Jurkat, Clone E6-1 (cell line): ENCODE measurements around the gene LIMD2.
A peak's percentile ranks its signal among the peaks of the same experiment; 100 is the strongest.

Experiments
- DNase-seq: peaks from one replicate; pipeline ENCODE4 v3.0.0-alpha.2; 2011; ENCODE audit warnings: low read depth, low spot score
- H3K4me3 ChIP-seq: 2 replicates; pipeline ENCODE4 v1.5.1; 2011; ENCODE audit warnings: mild to moderate bottlenecking, low read length, control low read depth, moderate library complexity

Gene LIMD2

DNA sequence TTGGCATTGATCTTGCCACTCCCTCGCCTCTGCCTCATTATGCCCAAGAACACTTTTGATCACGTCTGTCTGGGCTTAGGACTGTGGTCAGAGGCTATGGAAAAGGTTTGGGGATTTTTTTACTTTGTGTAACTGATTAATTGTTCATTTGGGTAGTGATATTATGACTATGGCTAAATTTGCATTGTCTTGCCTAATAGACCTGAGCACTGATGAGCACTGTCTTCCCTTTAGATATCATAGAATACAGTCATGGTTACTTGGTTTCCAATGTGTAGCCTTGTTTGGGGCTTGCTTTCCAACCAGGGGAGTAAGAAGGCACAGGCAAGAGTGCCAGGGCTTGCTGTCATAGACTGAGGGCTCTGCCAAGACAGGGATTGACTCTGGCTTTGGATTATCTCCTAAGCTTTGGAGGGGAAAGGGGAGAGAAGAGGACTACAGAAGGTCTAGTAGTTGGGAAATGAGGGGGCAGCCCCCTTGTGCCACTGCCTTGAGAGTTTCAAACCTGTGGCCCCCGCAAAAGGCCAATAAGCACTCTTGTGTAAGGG, 13.7 kb downstream of the LIMD2 start:
- no peak for DNase-seq
- no peak overlapping the region for H3K4me3 ChIP-seq

DNA sequence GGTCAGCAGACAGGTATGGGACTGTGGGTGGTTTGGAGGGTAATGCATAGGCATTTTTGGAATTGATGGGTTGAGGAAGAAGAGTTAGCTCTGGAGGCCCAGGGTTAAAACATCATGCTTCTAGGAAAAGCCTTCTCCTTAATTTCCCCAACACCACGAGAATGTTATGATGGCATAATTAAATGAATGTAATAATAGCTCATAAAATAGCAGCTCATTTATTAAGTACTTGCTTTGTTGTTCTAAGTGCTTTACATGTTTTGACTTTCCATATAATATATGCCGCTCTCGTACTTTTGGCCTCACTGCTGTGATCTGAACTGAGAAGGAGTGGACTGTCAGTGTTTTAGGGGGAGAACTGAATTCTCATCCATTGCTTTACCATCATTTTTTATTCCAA, 14.3 kb downstream of the LIMD2 start:
- H3K4me3 ChIP-seq = no peak overlapping the region
- DNase-seq = no peak

DNA sequence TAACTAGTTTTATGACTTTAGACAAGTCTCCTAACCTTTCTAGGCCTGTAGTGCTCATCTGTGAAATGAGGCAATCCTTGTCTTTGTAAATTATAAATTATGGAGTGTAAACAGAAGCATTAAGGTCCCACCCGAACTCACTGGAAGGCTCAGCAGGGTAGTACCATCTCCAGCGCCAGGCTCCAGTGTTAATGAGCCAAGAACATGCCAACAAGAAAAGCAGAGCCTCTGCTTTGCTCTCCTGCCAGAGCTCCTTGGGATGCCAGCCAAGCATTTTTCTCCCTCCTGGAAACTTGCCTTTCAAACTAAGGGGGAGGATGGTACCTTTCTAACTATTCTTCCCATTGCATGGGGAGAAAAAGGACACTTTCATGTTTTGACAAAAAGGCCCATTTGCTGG, 14.9 kb downstream of the LIMD2 start:
- no peak overlapping the region for H3K4me3 ChIP-seq
- no peak for DNase-seq

DNA sequence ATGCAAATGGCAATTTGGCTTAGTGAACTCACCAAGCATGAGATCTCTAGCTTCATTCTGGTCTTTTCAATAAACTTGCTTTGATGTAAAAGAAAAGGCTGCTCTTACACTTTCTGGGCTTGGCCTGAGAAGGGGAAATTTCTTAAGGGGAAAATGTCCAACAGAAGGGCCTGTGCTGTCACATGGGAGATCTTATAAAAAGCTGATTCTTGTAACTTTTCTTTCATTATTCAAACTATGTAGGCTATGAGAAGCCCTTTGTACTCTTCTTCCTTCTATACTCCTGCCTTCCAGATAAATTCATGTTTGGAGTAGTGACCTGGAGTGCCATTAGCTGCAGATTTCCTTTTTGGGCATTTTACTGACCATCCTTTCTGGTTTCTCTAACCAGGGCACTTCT, 16.9 kb downstream of the LIMD2 start:
- no peak overlapping the region for H3K4me3 ChIP-seq
- no peak for DNase-seq

DNA sequence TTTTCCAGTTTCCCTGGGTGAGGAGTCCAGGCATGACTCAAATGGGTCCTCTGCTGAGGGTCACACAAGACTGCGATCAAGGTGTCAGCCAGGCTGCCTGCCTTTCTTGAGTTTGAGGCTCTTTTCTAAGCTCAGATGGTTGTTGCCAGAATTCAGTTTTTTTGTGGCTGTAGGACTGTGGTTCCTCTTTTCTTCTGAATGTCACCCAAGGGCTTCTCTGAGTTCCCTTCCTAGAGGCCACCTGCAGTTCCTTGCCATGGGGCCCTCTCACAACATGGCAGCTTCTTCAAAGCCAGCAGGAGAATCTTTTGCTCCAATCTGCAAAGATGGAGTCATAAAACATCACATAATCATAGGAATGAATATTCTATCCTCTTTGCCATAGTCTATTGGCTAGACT, 17.5 kb downstream of the LIMD2 start:
- no peak overlapping the region for H3K4me3 ChIP-seq
- DNase-seq = no peak

DNA sequence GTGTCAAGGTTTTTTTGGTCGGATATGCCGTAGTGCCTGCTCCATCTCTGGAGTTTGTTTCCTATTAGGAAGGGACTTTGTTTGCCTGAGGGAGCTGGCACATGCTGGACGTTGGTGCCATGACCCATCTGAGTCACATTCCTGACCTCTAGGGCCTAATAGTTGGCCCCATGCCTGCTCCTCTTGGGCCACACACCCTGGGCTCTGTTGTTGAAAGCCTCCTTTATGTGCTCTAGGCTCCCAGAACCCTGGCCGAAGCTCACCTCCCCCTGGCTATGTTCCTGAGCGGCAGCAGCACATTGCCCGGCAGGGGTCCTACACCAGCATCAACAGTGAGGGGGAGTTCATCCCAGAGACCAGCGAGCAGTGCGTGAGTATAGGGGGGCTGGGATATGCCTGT, 18.4 kb downstream of the LIMD2 start:
- DNase-seq = no peak
- H3K4me3 ChIP-seq = no peak overlapping the region

DNA sequence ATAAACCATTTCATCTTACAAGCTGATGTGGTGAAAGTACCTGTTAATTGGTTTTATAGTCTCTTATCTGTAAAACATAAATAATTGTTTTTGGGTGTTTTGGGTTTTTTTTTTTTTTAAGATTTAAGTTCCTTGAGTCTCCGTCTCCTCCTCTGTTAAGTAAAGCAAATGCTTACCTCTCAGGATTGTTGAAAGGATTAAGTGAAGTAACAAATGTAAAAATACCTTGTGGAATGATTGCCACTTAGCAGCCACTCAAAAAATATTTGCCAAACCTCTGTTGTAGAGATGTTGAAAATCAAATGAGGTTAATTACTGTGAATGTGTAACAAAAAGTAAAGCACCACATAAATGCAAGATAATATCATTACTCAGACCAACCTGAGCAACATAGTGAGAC, 19.2 kb downstream of the LIMD2 start:
- no peak for DNase-seq
- H3K4me3 ChIP-seq = no peak overlapping the region

DNA sequence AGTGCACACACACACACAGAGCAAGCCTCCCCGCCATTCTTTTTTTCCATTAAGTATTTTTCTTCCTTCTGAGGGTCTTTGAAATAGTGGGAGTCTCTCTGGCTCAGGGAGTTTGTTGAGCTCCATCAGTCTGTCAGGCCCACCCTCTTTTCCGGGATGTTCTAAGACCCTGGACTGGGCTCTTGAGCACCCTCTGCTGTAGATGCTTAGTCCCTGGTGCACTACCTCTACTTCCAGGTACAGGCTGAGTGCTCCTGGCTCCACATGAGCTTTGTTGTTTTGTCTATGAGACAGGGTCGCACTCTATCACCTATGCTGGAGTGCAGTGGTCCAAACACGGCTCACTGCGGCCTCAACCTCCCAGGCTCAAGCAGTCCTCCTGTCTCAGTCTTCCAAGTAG, 20.7 kb downstream of the LIMD2 start:
- H3K4me3 ChIP-seq = no peak overlapping the region
- no peak for DNase-seq

DNA sequence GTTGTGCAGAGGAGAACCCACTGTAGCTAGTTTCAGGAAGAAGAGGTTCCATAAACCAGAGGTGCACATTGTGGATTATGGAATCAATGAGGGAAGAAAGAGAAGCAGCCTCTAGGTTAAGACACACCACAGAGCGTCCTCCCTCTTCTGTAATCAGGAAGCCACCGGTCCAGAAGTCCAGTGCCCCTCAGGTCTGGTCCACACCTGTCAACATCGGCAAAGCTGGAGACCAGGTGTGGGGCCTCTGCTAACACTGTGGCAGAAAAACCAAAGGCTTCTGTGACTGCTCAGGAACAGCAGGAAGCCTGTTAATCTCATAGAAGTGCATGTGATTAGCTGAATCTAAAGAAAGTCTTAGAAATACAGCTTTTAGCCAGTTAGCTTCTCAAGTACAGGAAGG, 23.3 kb downstream of the LIMD2 start:
- no peak for DNase-seq

DNA sequence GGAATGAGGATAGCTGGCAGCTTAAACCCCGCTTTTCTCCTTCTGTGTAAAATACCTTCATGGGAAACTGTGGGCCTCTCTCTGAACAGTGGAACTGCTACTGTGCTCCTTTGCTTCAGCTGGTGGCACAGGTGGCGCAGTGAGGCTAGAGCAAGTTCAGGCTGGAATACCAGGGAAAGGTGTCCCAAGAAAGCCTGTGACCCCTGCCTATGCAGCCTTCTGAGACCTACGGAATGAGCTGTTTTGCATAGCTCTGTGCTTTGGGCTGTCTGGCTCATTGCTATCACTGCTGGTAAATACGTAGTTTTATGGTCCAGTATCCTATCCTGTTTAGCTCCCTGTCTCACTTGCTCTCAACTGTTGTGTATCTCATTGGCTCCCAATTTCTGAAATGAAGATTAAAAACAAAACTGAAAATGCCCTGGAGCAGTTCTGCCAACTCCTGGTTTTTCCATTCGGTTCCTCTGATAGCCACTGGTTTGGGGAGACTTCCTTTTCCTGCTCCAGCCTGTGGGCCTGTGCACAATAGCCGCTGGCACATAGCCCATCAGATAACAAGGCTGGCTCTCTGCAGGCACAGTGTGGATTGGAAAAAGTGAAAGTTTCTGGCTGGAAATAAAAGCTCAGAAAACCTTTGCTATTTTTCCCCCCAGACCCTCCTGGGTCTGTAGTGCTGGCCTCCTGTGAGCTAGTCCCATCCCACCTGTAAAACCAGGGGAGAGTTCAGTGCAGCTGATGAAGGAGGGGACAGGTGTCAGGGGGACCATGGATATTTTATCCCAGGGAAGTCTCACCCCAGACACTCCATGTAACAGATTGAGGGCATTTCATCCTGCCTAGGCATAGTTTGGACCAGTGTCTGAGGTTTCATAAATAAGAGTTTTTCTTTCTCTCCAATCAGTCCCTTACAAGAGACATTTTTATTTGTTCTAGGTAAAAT, 24.0 kb downstream of the LIMD2 start:
- no peak overlapping the region for H3K4me3 ChIP-seq

More for the DNA sequence above, 23.3 kb downstream of the LIMD2 start:
- H3K4me3 ChIP-seq = no peak overlapping the region

DNA sequence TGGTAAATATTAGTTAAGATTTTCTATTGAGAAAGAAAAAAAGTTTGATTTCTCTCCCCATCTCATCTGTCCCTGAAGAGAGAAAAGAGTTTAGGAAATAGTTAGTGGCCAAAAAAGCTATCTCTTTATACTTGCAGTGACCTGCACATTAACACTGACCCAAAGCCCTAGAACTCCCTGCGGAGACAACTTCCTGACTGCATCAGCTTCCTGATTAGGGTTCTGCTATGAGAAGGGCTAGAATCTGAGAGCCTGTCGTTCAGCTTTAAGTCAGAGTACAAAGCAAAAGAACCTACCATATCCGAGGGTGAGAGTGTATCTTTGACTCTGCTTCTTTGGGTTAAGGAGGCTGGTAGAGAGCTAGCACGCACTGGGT, 24.7 kb downstream of the LIMD2 start:
- DNase-seq = no peak
- no peak overlapping the region for H3K4me3 ChIP-seq

More for the DNA sequence above, 24.0 kb downstream of the LIMD2 start:
- DNase-seq = no peak

DNA sequence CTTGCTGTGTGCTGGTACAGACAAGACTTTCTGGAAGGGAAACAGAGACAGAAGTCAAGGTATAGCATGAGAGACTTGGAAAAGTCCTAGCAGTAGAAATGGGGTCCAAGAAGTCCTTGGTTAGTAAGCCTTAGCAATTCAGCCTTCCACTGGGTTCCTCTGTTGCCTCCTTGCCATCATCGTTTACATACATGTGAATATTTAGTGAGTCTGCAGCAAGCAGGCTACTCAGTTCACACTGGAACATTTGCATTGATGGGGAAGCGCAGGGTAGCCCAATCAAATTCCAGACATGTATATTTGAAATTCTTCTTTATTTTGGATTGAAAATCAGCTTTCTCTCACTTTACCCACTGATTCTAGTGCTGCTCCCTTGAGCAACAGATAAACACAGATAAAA, 27.1 kb downstream of the LIMD2 start:
- no peak for DNase-seq
- H3K4me3 ChIP-seq = no peak overlapping the region

DNA sequence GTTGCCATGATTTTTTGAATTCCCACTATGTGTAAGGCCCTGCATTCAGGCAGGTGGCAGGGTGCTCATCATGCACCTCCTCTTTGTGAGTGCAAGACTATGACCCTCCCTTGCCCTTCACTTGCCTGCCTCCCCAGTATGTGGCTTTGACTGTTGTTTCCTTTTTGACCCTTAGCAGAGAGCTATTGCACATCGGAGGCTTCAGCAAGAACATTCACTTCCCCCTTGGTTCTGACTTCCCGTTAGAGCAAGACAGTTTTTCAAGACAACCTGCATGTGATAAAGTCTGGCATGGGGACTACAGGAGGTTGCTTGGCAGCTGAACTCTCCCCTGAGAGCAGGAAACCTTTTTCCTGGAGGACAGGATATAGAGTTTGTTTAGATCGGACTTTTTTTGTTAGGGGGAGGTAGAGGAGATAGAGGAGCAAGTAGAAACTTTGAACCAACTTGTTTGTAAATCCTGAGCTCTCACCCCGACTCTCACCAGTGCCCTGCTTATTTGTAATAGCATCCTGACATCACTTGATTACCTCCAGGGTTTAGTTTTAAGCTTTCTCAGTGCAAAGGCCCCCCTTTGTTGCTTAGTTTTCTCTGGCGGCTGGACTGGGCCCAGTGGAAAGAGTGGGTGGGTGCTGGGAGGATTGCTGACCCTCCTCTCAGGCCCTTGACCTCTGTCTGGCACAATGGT, 34.3 kb downstream of the LIMD2 start:
- no peak for DNase-seq

DNA sequence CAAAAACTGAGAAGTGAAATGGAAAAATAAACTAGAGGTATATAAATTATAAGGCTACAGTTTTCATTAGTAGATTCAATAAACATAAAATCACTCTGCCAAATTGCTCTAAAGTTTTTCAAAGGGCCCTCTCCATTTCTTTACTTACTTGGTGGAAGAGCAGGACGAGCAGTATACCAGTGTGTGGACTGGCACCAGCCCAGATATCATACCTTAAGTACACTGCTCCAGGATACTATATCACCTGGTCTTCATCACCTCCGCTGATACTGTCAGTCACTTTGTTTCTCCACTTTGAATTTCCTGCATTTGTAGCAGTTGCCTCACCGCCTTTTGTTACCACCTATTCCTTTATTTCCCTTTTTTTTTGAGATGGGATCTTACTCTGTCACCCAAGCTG, 40.1 kb downstream of the LIMD2 start:
- no peak for DNase-seq
- H3K4me3 ChIP-seq = no peak overlapping the region

More for the DNA sequence above, 34.3 kb downstream of the LIMD2 start:
- no peak overlapping the region for H3K4me3 ChIP-seq

DNA sequence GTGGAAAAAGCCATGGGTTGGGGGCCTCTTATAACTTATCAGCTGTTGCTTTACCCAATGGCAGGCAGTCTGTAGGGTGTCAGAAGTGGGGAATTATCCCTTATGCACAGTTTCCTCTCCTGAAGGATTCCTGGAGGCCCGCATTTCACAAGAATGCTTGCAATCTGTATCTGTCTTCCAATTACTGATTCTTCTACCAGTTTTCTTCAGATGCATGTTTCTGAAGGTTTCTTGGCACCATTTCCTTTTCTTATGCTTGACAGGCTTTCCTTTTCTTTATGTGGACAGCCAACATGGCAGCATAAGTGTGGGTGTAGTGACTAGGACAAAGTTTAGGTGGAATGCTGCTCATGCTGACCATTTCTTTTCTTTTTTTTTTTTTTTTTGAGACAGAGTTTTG, 41.6 kb downstream of the LIMD2 start:
- no peak for DNase-seq
- H3K4me3 ChIP-seq = no peak overlapping the region

DNA sequence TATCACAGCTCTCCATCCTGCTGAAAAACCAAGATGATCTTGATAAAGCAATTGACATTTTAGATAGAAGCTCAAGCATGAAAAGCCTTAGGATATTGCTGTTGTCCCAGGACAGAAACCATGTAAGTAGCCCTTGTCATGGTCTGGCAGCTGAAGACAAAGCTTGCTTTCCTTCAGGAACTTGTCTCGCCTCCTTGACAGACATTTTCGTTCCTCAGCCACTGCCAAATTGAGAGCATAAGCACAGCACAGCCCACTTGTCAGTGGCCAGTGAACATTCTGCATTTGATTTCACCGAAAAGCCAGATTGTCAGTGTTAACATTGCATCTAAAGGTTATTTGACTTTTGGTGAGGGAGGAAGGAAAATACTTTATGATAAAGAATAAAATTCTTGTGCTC, 42.1 kb downstream of the LIMD2 start:
- no peak for DNase-seq
- H3K4me3 ChIP-seq = no peak overlapping the region

DNA sequence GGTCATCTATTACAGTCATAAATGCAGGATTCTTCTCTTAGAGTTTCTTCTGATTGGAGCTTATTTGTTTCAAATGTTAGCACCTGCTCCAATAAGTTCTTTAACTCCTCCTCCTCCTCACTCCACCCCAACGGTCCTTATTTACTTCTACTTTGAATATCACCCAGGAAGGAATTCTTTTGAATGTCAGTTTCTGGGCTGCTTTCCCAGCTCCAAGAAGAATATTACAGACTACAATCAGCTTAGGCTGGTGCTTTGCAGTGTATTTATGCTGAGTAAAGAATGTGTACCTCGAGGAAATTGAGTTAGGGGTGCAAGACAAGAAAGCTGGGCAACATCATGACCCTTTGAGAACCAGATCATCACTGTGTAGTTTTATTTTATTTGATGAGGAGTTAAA, 46.9 kb downstream of the LIMD2 start:
- H3K4me3 ChIP-seq = no peak overlapping the region
- no peak for DNase-seq

DNA sequence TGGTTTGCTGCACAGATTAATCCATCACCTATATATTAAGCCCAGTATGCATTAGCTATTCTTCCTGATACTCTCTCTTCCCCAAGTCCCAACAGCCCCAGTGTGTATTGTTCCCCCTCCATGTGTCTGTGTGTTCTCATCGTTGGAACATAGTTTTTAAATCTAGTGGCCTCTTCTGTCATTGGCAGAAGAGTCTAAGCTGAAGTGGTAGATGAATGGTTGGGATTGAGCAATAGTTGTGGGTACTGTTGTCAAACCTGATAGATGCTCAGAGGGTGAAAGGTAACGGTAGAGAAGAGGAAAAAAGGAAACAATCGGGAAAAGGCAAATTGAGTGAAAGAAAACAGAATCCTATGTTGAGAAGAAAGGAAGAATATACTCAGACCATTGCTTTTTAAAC, 47.8 kb downstream of the LIMD2 start:
- no peak overlapping the region for H3K4me3 ChIP-seq
- DNase-seq = no peak

DNA sequence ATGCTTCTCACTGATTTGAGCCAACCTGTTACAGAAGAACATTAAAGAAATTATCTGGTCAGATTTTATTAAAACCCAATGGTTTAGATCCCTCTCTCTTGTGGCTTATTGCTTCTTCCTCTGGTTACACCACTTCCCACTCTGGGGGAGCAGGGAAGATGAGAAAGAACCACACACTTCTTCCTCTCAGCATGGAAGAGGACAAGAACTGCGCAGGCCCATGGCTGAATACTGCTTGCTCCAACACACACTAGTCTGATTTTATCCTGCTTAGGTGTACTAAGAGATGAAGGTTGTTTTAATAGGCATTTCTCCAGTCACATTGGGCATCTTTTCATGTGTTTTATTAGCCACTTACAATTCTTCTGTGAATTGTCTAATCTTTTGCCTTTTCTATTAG, 50.1 kb downstream of the LIMD2 start:
- DNase-seq = peak; percentile 11

DNA sequence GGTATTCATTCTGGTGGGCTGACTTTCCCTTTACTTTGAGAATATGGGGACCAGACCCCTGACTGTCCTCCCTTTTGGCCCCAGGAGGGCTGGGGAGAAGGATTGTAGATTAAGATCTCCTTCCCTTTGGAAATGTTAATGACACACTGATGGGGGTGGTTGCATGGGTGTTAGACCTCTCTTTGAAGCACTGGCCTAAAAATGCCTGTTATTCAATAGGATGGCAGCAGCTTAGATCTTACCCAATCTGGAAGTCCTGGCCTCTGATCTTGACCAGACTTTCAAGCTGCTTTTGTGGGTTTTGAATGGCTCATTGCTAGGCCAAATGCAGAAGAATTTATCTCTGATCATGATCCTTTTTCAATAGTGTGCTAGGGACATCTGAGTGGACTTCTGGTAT, 52.0 kb downstream of the LIMD2 start:
- DNase-seq = no peak
- H3K4me3 ChIP-seq = no peak overlapping the region

More for the DNA sequence above, 50.1 kb downstream of the LIMD2 start:
- H3K4me3 ChIP-seq = no peak overlapping the region
